Umbilical cord (tissue), 2 donors: Measurements from ENCODE around the gene PCDHA9. TPM values are rescaled to one million over a fixed set of nuclear protein-coding genes. Genes with fewer than 3 reads are reported as not detected.
"Not testable (repeated sequence)": the region's sequence is repeated elsewhere in the genome, so short reads cannot be mapped to it uniquely, and the experiment has no call there.

Experiments
- DNase-seq: peaks from one replicate; pipeline ENCODE4 v3.0.0-alpha.2; 2015; ENCODE audit warnings: low spot score
- total RNA-seq: library from RNA; depleted of rRNA; stranded (reverse); fragments of >200 nt; gene quantifications from one replicate; pipeline ENCODE4 v1.2.3, GENCODE V29; 2014; ENCODE audit warnings: low replicate concordance; ENCODE audit not compliant: insufficient read depth

Gene PCDHA9, protein sequence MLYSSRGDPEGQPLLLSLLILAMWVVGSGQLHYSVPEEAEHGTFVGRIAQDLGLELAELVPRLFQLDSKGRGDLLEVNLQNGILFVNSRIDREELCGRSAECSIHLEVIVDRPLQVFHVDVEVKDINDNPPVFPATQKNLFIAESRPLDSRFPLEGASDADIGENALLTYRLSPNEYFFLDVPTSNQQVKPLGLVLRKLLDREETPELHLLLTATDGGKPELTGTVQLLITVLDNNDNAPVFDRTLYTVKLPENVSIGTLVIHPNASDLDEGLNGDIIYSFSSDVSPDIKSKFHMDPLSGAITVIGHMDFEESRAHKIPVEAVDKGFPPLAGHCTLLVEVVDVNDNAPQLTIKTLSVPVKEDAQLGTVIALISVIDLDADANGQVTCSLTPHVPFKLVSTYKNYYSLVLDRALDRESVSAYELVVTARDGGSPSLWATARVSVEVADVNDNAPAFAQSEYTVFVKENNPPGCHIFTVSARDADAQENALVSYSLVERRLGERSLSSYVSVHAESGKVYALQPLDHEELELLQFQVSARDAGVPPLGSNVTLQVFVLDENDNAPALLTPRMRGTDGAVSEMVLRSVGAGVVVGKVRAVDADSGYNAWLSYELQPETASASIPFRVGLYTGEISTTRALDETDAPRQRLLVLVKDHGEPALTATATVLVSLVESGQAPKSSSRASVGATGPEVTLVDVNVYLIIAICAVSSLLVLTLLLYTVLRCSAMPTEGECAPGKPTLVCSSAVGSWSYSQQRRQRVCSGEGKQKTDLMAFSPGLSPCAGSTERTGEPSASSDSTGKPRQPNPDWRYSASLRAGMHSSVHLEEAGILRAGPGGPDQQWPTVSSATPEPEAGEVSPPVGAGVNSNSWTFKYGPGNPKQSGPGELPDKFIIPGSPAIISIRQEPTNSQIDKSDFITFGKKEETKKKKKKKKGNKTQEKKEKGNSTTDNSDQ
- total RNA-seq = 0.96 TPM

DNA sequence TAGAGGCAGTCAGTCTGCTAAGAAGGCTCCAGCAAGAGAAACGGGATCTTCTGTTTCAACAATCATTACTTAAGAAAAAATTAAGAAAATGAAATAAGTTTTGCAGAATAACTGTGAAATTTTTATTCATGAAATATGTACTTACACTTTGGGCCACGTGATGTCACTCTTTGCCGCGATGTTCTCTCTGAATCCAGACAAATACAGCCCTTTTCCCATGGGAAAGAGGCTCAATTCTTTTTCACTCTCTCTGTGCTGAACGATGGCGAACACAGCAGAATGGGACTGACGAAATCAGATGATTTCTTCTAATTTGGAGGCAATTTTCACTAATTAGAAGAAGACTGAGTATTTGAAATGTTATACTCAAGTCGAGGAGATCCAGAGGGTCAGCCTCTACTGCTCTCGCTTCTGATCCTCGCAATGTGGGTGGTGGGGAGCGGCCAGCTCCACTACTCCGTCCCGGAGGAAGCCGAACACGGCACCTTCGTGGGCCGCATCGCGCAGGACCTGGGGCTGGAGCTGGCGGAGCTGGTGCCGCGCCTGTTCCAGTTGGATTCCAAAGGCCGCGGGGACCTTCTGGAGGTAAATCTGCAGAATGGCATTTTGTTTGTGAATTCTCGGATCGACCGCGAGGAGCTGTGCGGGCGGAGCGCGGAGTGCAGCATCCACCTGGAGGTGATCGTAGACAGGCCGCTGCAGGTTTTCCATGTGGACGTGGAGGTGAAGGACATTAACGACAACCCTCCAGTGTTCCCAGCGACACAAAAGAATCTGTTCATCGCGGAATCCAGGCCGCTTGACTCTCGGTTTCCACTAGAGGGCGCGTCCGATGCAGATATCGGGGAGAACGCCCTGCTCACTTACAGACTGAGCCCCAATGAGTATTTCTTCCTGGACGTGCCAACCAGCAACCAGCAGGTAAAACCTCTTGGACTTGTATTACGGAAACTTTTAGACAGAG is at the start of gene PCDHA9:
Gene PCDHA9 (plus strand): TSS at position 244 of the 964 bp plus-strand sequence. CDS start 114 bp downstream, at position 358.
- DNase-seq = not testable (repeated sequence)

DNA sequence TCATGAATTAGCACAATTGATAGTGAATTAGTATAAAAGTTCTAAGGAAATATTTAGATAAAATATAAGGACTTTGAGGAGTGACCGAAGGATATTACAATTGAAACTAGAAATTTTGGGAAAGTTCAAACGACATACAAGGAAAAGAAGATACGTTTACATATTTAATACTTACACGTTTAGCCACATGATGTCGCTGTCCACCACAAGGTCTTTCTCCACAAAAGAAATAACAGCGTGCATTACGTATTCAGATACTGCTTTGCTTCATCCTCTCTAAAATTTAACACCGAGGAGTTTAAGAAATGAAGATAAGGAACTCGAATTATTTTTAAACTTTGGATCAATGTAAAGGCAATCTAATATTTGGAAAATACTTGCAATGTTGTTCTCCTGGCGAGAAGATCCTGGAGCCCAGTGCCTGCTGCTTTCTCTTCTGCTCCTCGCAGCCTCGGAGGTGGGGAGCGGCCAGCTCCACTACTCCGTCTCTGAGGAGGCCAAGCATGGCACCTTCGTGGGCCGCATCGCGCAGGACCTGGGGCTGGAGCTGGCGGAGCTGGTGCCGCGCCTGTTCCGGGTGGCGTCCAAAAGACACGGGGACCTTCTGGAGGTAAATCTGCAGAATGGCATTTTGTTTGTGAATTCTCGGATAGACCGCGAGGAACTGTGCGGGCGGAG is 47.2 kb upstream of the PCDHA9 start, which contains the start of gene PCDHA3:
Gene PCDHA3 (plus strand): TSS at position 242 of the 678 bp plus-strand sequence.
- DNase-seq = no peak

DNA sequence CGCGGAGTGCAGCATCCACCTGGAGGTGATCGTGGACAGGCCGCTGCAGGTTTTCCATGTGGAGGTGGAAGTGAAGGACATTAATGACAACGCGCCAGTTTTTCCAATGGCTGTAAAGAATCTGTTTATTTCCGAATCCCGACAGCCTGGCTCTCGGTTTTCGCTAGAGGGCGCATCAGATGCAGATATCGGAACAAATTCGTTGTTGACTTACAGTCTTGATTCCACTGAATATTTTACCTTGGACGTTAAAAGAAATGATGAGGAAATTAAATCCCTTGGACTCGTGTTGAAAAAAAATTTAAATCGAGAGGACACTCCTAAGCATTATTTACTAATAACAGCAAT is 46.7 kb upstream of the PCDHA9 start:
- no peak for DNase-seq

DNA sequence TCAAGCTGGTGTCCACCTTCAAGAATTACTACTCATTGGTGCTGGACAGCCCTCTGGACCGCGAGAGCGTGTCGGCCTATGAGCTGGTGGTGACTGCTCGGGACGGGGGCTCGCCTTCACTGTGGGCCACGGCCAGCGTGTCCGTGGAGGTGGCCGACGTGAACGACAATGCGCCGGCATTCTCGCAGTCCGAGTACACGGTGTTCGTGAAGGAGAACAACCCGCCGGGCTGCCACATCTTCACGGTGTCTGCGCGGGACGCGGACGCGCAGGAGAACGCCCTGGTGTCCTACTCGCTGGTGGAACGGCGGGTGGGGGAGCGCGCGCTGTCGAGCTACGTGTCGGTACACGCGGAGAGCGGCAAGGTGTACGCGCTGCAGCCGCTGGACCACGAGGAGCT is 45.8 kb upstream of the PCDHA9 start:
- DNase-seq = not testable (repeated sequence)

DNA sequence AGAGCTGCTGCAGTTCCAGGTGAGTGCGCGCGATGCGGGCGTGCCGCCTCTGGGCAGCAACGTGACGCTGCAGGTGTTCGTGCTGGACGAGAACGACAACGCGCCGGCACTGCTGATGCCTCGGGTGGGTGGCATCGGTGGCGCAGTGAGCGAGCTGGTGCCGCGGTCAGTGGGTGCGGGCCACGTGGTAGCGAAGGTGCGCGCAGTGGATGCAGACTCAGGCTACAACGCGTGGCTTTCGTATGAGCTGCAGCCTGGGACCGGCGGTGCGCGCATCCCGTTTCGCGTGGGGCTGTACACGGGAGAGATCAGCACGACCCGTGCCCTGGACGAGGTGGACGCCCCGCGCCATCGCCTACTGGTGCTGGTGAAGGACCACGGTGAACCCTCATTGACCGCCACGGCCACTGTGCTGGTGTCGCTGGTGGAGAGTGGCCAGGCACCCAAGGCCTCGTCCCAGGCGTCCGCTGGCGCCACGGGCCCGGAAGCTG is 45.4 kb upstream of the PCDHA9 start:
- no peak for DNase-seq

DNA sequence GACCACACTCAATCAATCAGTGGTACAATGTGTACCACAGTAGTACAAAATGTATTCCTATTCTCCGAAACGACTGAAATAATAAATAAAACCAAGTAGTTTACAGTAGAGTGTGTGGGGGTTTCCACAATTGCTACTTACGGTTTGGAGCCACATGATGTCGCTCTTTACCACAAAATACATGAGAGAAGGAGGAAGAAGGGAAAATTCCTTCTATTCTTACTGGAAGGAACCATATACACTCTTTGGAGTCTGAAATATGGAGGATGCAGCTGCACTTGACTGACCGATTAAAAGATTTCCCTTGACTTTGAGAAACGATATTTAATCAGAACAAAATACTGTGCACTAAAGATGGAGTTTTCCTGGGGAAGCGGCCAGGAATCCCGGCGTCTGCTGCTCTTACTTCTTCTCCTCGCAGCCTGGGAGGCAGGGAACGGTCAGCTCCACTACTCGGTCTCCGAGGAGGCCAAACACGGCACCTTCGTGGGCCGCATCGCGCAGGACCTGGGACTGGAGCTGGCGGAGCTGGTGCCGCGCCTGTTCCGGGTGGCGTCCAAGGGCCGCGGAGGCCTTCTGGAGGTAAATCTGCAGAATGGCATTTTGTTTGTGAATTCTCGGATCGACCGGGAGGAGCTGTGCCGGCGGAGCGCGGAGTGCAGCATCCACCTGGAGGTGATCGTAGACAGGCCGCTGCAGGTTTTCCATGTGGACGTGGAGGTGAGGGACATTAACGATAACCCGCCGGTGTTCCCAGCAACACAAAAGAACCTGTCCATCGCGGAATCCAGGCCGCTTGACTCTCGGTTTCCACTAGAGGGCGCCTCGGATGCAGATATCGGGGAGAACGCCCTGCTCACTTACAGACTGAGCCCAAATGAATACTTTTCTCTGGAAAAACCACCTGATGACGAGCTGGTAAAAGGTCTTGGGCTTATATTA is 41.1 kb upstream of the PCDHA9 start, which contains the start of gene PCDHA4:
Gene PCDHA4 (plus strand): TSS at position 235 of the 942 bp plus-strand sequence.
- no peak for DNase-seq

DNA sequence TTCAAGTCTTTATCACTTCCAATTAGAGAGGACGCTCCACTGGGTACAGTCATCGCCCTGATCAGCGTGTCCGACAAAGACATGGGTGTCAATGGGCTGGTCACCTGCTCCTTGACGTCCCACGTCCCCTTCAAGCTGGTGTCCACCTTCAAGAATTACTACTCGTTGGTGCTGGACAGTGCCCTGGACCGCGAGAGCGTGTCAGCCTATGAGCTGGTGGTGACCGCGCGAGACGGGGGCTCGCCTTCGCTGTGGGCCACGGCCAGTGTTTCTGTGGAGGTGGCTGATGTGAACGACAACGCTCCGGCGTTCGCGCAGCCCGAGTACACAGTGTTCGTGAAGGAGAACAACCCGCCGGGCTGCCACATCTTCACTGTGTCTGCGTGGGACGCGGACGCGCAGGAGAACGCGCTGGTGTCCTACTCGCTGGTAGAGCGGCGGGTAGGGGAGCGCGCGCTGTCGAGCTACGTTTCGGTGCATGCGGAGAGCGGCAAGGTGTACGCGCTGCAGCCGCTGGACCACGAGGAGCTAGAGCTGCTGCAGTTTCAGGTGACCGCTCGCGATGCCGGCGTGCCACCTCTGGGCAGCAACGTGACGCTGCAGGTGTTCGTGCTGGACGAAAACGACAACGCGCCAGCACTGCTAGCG is 39.8 kb upstream of the PCDHA9 start:
- not testable (repeated sequence) for DNase-seq

DNA sequence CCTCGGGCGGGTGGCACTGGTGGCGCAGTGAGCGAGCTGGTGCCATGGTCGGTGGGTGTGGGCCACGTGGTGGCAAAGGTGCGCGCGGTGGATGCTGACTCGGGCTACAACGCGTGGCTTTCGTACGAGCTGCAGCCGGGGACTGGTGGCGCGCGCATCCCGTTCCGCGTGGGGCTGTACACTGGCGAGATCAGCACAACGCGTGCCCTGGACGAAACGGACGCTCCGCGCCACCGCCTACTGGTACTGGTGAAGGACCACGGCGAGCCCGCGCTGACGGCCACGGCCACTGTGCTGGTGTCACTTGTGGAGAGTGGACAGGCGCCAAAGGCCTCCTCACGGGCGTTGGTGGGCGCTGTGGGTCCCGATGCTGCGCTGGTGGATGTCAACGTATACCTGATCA is 39.3 kb upstream of the PCDHA9 start:
- DNase-seq = no peak

DNA sequence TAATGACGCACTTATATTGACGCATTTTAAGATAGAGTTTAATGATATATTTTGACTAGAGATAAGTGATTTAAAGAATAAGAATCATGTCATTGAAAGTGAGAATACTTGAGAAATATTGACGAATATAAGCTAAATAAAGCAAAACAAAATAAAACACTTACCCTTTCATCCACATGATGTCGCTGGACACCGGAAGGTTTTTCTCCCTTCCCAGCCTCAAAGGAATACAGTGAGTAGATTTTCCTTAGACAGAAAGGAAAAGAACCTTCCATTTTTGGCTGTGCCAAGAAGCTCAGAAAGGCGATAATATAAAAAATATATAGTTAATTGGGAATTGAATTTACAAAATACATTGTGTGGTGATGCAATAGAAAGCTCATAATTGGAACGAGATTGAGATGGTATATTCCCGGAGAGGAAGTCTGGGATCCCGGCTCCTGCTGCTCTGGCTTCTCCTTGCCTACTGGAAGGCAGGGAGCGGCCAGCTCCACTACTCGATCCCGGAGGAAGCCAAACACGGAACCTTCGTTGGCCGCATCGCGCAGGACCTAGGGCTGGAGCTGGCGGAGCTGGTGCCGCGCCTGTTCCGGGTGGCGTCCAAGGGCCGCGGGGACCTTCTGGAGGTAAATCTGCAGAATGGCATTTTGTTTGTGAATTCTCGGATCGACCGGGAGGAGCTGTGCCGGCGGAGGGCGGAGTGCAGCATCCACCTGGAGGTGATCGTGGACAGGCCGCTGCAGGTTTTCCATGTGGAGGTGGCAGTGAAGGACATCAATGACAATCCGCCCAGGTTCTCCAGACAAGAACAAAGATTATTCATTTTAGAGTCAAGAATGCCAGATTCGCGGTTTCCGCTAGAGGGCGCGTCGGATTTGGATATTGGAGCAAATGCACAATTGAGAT is 26.6 kb upstream of the PCDHA9 start, which contains the start of gene PCDHA5:
Gene PCDHA5 (plus strand): TSS at position 239 of the 906 bp plus-strand sequence.
- DNase-seq = no peak

DNA sequence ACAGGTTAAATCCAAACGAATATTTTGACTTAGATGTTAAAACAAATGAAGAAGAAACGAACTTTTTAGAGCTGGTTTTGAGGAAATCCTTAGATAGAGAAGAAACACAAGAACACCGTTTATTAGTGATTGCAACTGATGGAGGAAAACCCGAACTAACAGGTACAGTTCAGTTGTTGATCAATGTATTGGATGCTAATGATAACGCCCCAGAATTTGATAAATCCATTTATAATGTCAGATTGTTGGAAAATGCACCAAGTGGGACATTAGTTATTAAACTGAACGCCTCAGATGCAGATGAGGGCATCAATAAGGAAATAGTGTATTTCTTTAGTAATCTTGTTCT is 25.9 kb upstream of the PCDHA9 start:
- peak; percentile 1 for DNase-seq

DNA sequence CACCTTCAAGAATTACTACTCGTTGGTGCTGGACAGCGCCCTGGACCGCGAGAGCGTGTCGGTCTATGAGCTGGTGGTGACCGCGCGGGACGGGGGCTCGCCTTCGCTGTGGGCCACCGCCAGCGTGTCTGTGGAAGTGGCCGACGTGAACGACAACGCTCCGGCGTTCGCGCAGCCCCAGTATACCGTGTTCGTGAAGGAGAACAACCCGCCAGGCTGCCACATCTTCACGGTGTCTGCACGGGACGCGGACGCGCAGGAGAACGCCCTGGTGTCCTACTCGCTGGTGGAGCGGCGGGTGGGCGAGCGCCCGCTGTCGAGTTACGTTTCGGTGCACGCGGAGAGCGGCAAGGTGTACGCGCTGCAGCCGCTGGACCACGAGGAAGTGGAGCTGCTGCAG is 25.2 kb upstream of the PCDHA9 start:
- DNase-seq = not testable (repeated sequence)

DNA sequence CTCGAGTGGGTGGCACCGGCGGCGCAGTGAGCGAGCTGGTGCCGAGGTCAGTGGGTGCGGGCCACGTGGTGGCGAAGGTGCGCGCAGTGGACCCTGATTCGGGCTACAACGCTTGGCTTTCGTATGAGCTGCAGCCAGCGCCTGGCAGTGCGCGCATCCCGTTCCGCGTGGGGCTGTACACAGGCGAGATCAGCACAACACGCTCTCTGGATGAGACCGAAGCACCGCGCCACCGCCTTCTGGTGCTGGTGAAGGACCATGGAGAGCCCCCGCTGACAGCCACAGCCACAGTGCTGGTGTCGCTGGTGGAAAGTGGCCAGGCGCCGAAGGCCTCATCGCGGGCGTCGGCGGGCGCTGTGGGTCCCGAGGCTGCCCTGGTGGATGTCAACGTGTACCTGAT is 24.7 kb upstream of the PCDHA9 start:
- no peak for DNase-seq

DNA sequence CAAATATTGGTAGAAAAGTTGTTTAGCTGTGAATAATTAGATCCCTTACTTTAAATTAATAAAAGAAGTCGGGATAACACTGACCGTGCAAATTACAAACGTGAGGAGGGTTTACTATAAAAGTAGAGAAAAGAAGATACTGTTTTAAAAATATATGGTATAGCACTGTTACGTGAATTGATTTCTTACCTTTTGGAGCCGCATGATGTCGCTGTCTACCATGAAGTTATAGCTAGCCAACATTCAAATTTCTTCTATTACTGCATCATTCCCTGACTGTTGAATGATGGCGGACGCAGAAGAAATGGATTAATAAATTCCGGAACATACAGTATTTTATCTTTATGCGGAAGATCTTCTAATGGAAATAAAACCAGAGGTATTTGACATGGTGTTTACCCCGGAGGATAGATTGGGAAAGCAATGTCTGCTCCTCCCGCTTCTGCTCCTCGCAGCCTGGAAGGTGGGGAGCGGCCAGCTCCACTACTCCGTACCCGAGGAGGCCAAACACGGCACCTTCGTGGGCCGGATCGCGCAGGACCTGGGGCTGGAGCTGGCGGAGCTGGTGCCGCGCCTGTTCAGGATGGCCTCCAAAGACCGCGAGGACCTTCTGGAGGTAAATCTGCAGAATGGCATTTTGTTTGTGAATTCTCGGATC is 20.3 kb upstream of the PCDHA9 start, which contains the start of gene PCDHA6:
Gene PCDHA6 (plus strand): TSS at position 257 of the 658 bp plus-strand sequence. CDS start 132 bp downstream, at position 389.
- DNase-seq = no peak

DNA sequence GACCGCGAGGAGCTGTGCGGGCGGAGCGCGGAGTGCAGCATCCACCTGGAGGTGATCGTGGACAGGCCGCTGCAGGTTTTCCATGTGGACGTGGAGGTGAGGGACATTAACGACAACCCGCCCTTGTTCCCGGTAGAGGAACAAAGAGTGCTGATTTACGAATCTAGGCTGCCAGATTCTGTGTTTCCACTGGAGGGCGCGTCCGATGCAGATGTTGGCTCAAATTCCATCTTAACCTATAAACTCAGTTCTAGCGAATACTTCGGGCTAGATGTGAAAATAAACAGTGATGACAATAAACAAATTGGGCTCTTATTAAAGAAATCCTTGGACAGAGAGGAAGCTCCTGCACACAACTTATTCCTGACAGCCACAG is 19.8 kb upstream of the PCDHA9 start:
- DNase-seq = no peak

DNA sequence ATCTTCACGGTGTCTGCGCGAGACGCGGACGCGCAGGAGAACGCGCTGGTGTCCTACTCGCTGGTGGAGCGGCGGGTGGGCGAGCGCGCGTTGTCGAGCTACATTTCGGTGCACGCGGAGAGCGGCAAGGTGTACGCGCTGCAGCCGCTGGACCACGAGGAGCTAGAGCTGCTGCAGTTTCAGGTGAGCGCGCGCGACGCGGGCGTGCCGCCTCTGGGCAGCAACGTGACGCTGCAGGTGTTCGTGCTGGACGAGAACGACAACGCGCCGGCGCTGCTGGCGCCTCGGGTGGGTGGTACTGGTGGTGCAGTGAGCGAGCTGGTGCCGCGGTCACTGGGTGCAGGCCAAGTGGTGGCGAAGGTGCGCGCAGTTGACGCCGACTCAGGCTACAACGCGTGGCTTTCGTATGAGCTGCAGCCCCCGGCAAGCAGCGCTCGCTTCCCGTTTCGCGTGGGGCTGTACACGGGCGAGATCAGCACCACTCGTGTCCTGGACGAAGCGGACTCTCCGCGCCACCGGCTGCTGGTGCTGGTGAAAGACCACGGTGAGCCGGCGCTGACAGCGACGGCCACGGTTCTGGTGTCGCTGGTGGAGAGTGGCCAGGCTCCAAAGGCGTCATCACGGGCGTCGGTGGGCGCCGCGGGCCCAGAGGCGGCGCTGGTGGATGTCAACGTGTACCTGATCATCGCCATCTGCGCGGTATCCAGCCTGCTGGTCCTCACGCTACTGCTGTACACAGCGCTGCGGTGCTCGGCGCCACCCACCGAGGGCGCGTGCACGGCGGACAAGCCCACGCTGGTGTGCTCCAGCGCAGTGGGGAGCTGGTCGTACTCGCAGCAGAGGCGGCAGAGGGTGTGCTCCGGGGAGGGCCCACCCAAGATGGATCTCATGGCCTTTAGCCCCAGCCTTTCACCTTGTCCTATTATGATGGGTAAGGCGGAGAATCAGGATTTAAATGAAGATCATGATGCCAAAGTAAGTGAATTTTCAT is 18.4 kb upstream of the PCDHA9 start:
- not testable (repeated sequence) for DNase-seq

DNA sequence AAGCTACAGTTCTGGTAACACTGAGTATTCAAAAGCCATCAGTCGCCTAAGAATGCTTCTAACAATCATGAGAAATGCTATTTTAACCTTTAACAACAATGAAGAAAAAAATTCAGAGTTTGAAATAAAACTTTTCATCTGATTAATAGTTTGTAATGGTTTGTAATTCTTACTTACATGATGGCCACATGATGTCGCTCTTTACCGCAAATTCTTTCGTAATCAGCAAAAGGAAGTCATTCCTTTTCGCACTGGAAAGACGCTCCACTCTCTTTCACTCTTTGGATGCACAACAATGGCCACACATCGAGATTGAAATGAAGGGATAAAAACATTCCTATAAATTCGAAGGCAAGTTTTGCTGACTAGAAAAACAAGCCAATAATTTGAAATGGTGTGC is 14.2 kb upstream of the PCDHA9 start, which contains the start of gene PCDHA7:
Gene PCDHA7 (plus strand): TSS at position 277 of the 400 bp plus-strand sequence. CDS start 115 bp downstream, at position 392.
- no peak for DNase-seq
